PC-9 (cell line): Measurements from ENCODE around the gene DENND1A. TPM values are rescaled to one million over a fixed set of nuclear protein-coding genes. Genes with fewer than 3 reads are reported as not detected.

ENCODE experiments used
- BruUV-seq: library from RNA; stranded (reverse); fragments of 400-500 nt; replicated peaks from 2 replicates; lab custom pipeline; 2021; lab: Mats Ljungman, UMichigan
- CTCF ChIA-PET: fragments of 300-600 bp; sonication (Branson Sonifier 250); formaldehyde crosslinking; loops from one replicate; lab custom pipeline; 2022; ENCODE audit warnings: antibody characterized with exemption; lab: Charles Lee
- POLR2A ChIA-PET: fragments of 300-600 bp; sonication (Branson Sonifier 250); formaldehyde crosslinking; loops from one replicate; lab custom pipeline; 2022; ENCODE audit warnings: antibody characterized with exemption; ENCODE audit not compliant: unreplicated experiment; lab: Charles Lee
- DNase-seq, 2 experiments: peaks; one replicate each; pipeline versions ENCODE4 v3.0.0 to v3.0.0-alpha.2; 2015 to 2022; ENCODE audit warnings: mixed read lengths in 1 of 2
- H2AFZ ChIP-seq: fragments of 200-600 bp; sonication (generic); 2 replicates; pipeline ENCODE4 v1.8.1; 2017; ENCODE audit warnings: antibody characterized with exemption
- H3F3A ChIP-seq: fragments of 200-600 bp; sonication (generic); 2 replicates; pipeline ENCODE4 v1.8.1; 2017; ENCODE audit warnings: antibody characterized with exemption, mild to moderate bottlenecking, low read depth; ENCODE audit not compliant: insufficient read depth
- H3K27ac ChIP-seq: fragments of 200-600 bp; sonication (generic); 2 replicates; pipeline ENCODE4 v1.6.1; 2016; ENCODE audit warnings: mixed run types
- H3K27me3 ChIP-seq: fragments of 200-600 bp; sonication (generic); 2 replicates; pipeline ENCODE4 v1.6.1; 2016; ENCODE audit warnings: low read depth, mixed run types; ENCODE audit not compliant: insufficient read depth
- H3K36me3 ChIP-seq: fragments of 200-600 bp; sonication (generic); 2 replicates; pipeline ENCODE4 v1.6.1; 2016; ENCODE audit warnings: low read depth, mixed run types
- H3K4me1 ChIP-seq: fragments of 200-600 bp; sonication (generic); replicated peaks from 2 replicates; pipeline ENCODE4 v1.6.1; 2016; ENCODE audit warnings: mixed run types; ENCODE audit not compliant: insufficient read depth
- H3K4me2 ChIP-seq: fragments of 200-600 bp; sonication (generic); 2 replicates; pipeline ENCODE4 v1.6.1; 2017; ENCODE audit warnings: mixed run types
- H3K4me3 ChIP-seq: fragments of 200-600 bp; sonication (generic); 2 replicates; pipeline ENCODE4 v1.6.1; 2016; ENCODE audit warnings: mixed run types
- H3K79me2 ChIP-seq: fragments of 200-600 bp; sonication (generic); 2 replicates; pipeline ENCODE4 v1.6.1; 2017; ENCODE audit warnings: low read depth, mixed run types
- H3K9me2 ChIP-seq: fragments of 200-600 bp; sonication (generic); 2 replicates; pipeline ENCODE4 v1.8.1; 2017; ENCODE audit warnings: mild to moderate bottlenecking; ENCODE audit not compliant: insufficient read depth
- H3K9me3 ChIP-seq: fragments of 200-600 bp; sonication (generic); 2 replicates; pipeline ENCODE4 v1.8.1; 2016; ENCODE audit warnings: low read depth; ENCODE audit not compliant: insufficient read depth
- H4K20me1 ChIP-seq: fragments of 200-600 bp; sonication (generic); 2 replicates; pipeline ENCODE4 v1.8.1; 2017; ENCODE audit not compliant: insufficient read depth
- CTCF ChIP-seq: fragments of 200-600 bp; sonication (generic); conservative IDR thresholded peaks from 2 replicates; pipeline ENCODE4 v1.6.1; 2017; ENCODE audit warnings: mixed run types, antibody characterized with exemption, mild to moderate bottlenecking, moderate library complexity
- EZH2 ChIP-seq: fragments of 200-600 bp; sonication (generic); IDR thresholded peaks from 2 replicates; pipeline ENCODE4 v1.8.0; 2017; ENCODE audit warnings: antibody characterized with exemption, low read depth
- intact Hi-C: fragments of 100-400 bp; cut with micrococcal nuclease; formaldehyde crosslinking; loops from one replicate; pipeline ENCODE4 v1.10.0; 2022; ENCODE audit not compliant: unreplicated experiment
- total RNA-seq: library from RNA; stranded (reverse); gene quantifications from 2 replicates; pipeline ENCODE4 v1.2.3, GENCODE V29; 2021

The DENND1A gene
- total RNA-seq, 1 experiment from 2014 or later, result 37.7 TPM

DNA sequence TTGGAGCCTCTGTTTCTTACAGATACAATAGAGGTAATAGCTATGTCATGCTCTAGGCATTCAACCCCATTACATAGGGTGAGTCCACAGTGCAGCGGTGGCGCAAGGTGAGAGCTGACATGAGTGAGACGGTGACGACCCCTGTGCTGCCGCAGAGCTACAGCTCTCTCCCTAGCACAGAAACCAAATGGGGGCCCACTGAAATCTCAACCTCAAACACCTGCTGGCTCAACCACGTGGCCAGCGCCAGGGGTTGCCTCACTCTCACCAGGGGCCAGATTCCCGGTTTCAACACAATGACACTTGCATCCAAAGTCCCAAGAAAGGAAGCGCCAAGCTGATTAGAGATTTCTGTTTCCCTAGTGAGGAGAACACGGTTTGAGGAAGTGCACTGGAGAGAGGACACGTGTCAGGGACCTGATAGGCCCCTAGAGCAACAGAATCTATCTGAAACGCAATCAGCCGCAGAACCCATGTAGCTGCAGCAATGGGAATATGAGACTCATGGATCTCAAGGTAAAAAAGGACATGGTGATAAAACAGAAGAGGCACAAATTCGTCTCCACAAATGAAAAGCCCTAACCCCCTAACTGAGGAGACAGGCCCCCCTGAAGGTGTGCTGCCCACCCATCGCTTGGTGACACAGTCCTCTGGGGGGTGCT is 459.7 kb downstream of the DENND1A start:
- ChIA-PET CTCF (interaction anchor here (0.7 kb wide), 1 partner anchor 11 kb away, joined by 3 read pairs; no protein-coding TSS in a partner anchor), POLR2A (interaction anchor here (0.6 kb wide), 1 partner anchor 128 kb away, joined by 13 read pairs; no protein-coding TSS in a partner anchor)
- Histone ChIP-seq H3K79me2 (no peaks in the 10 kb centered on the region), H2AFZ (no peak overlapping the region), H3K9me2 (no peaks in the 10 kb centered on the region), H3K36me3 (no peaks in the 10 kb centered on the region), H3K27me3 (no peaks in the 10 kb centered on the region), H3K4me2 (no peak overlapping the region), H3F3A (peaks cover 8% of the 10 kb centered on the region; the same call in 1 of the 2 replicates), H3K4me3 (no peak overlapping the region), H4K20me1 (no peaks in the 10 kb centered on the region), H3K9me3 (no peaks in the 10 kb centered on the region), H3K27ac (no peak overlapping the region), H3K4me1 (peaks cover 12% of the 10 kb centered on the region)
- no peak for DNase-seq
- intact Hi-C loops, result no loop called here
- BruUV-seq, result no TSS peak
- TF ChIP-seq CTCF, result no peak
- TF ChIP-seq EZH2, result no peak

DNA sequence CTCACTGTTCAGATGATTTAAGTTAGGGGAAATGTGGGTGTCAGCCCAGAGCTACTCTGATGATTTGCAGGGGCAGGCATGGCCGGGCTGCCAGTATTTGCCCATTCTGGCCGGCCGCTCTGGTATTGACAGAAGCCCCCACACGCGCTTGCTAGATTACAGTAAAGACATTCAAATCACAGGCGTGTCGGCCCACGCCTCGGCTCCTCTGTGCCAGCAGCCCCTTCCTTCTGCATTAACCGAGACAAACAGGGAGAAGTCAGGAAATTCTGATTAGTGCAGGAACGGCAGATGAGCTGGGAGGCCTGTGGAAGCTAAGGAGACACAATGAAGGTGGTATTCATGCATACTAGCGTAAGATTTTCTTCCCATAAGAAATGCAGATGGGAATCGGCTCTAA is 460.6 kb downstream of the DENND1A start:
- no peaks in the 10 kb centered on the region for H3K36me3 ChIP-seq

GRCh38 chr9:123468541-123468940 is 461.4 kb downstream of the DENND1A start:
- intact Hi-C loops, result no loop called here
- H2AFZ ChIP-seq, result no peak overlapping the region
- CTCF ChIA-PET, result no interaction called here
- H3K79me2 ChIP-seq, result no peaks in the 10 kb centered on the region
- H3K27me3 ChIP-seq, result no peaks in the 10 kb centered on the region
- no peaks in the 10 kb centered on the region for H4K20me1 ChIP-seq
- H3K4me3 ChIP-seq, result no peak overlapping the region
- TF ChIP-seq EZH2 (no peak), CTCF (no peak)
- peaks cover 16% of the 10 kb centered on the region for H3K4me1 ChIP-seq
- no TSS peak for BruUV-seq
- no peak overlapping the region for H3K4me2 ChIP-seq
- no peaks in the 10 kb centered on the region for H3K9me2 ChIP-seq
- no peaks in the 10 kb centered on the region for H3K9me3 ChIP-seq
- no peaks in the 10 kb centered on the region for H3K36me3 ChIP-seq
- peaks cover 11% of the 10 kb centered on the region; the same call in 1 of the 2 replicates for H3F3A ChIP-seq
- POLR2A ChIA-PET, result no interaction called here
- H3K27ac ChIP-seq, result no peak overlapping the region
- no peak for DNase-seq

More for the DNA sequence above, 460.6 kb downstream of the DENND1A start:
- H3K4me1 ChIP-seq, result peaks cover 16% of the 10 kb centered on the region
- H3F3A ChIP-seq, result peaks cover 11% of the 10 kb centered on the region; the same call in 1 of the 2 replicates
- H3K27ac ChIP-seq, result no peak overlapping the region
- POLR2A ChIA-PET, result interaction anchor here (0.5 kb wide), 1 partner anchor 12 kb away, joined by 3 read pairs; no protein-coding TSS in a partner anchor
- no peak overlapping the region for H2AFZ ChIP-seq
- H4K20me1 ChIP-seq, result no peaks in the 10 kb centered on the region
- no peaks in the 10 kb centered on the region for H3K79me2 ChIP-seq
- no TSS peak for BruUV-seq
- CTCF ChIA-PET, result interaction anchor here (0.7 kb wide), 1 partner anchor 12 kb away, joined by 3 read pairs; no protein-coding TSS in a partner anchor
- no peaks in the 10 kb centered on the region for H3K9me2 ChIP-seq
- intact Hi-C loops, result no loop called here
- no peak overlapping the region for H3K4me3 ChIP-seq
- H3K27me3 ChIP-seq, result no peaks in the 10 kb centered on the region
- DNase-seq, result no peak
- H3K9me3 ChIP-seq, result no peaks in the 10 kb centered on the region
- TF ChIP-seq EZH2, result no peak
- no peak for TF ChIP-seq CTCF
- H3K4me2 ChIP-seq, result no peak overlapping the region
